IPS-18c (cell line): ENCODE data around the gene CAMKK1.

Experiments
- H3K4me3 ChIP-seq: 2 replicates; pipeline ENCODE4 v1.7.0; 2013; ENCODE audit warnings: low read depth, mild to moderate bottlenecking, low read length, moderate library complexity; ENCODE audit not compliant: insufficient read depth
- H3K9me3 ChIP-seq: one replicate; pipeline ENCODE4 v1.6.1; 2013; ENCODE audit warnings: mild to moderate bottlenecking, low read length, moderate library complexity; ENCODE audit not compliant: control insufficient read depth, insufficient read depth

The CAMKK1 gene

GRCh38 chr17:3893003-3893719 is at the start of gene CAMKK1:
Gene CAMKK1, minus strand, starts transcription at chr17:3893053. Its CDS starts 7,366 bp downstream, at chr17:3885687.
- peak within 1 kb of the TSS; percentile 76 for H3K4me3 ChIP-seq
- H3K9me3 ChIP-seq, result no peaks in the 10 kb centered on the region

GRCh38 chr17:3940965-3941698 is 48.3 kb upstream of the CAMKK1 start:
- Histone ChIP-seq H3K9me3 (no peaks in the 10 kb centered on the region), H3K4me3 (no peak overlapping the region)

GRCh38 chr17:3937359-3937758 is 44.5 kb upstream of the CAMKK1 start:
- no peak overlapping the region for H3K4me3 ChIP-seq

GRCh38 chr17:3935825-3936355 is 43.0 kb upstream of the CAMKK1 start:
- no peaks in the 10 kb centered on the region for H3K9me3 ChIP-seq
- no peak overlapping the region for H3K4me3 ChIP-seq

More at GRCh38 chr17:3937359-3937758, 44.5 kb upstream of the CAMKK1 start:
- H3K9me3 ChIP-seq, result no peaks in the 10 kb centered on the region

GRCh38 chr17:3935140-3935542 is 42.3 kb upstream of the CAMKK1 start:
- no peaks in the 10 kb centered on the region for H3K9me3 ChIP-seq

GRCh38 chr17:3929764-3930163 is 36.9 kb upstream of the CAMKK1 start:
- Histone ChIP-seq H3K4me3 (no peak overlapping the region), H3K9me3 (no peaks in the 10 kb centered on the region)

More at GRCh38 chr17:3935140-3935542, 42.3 kb upstream of the CAMKK1 start:
- no peak overlapping the region for H3K4me3 ChIP-seq

- Histone ChIP-seq H3K4me3 (no peak overlapping the region), H3K9me3 (no peaks in the 10 kb centered on the region)
Observed at GRCh38 chr17:3929181-3929580, 36.3 kb upstream of the CAMKK1 start.

GRCh38 chr17:3928406-3928805 is 35.6 kb upstream of the CAMKK1 start:
- Histone ChIP-seq H3K4me3 (no peak overlapping the region), H3K9me3 (no peaks in the 10 kb centered on the region)

- no peaks in the 10 kb centered on the region for H3K9me3 ChIP-seq
- H3K4me3 ChIP-seq, result no peak overlapping the region
Observed at GRCh38 chr17:3927628-3928340, 34.9 kb upstream of the CAMKK1 start.

- no peak overlapping the region for H3K4me3 ChIP-seq
Observed at GRCh38 chr17:3926860-3927627, 34.2 kb upstream of the CAMKK1 start.

GRCh38 chr17:3925684-3926485 is 33.0 kb upstream of the CAMKK1 start:
- no peaks in the 10 kb centered on the region for H3K9me3 ChIP-seq
- no peak overlapping the region for H3K4me3 ChIP-seq

More at GRCh38 chr17:3926860-3927627, 34.2 kb upstream of the CAMKK1 start:
- H3K9me3 ChIP-seq, result no peaks in the 10 kb centered on the region

GRCh38 chr17:3924512-3925350 is 31.9 kb upstream of the CAMKK1 start:
- no peak overlapping the region for H3K4me3 ChIP-seq
- H3K9me3 ChIP-seq, result no peaks in the 10 kb centered on the region

- Histone ChIP-seq H3K4me3 (no peak overlapping the region), H3K9me3 (no peaks in the 10 kb centered on the region)
Observed at GRCh38 chr17:3923466-3924190, 30.8 kb upstream of the CAMKK1 start.

GRCh38 chr17:3922765-3923164 is 29.9 kb upstream of the CAMKK1 start:
- no peak overlapping the region for H3K4me3 ChIP-seq
- no peaks in the 10 kb centered on the region for H3K9me3 ChIP-seq
